HK-2 (cell line): ENCODE results near the gene VSTM1.

Source experiments
- DNase-seq: peaks from one replicate; pipeline ENCODE4 v3.0.0-alpha.2; 2018; ENCODE audit not compliant: unreplicated experiment

The VSTM1 gene

DNA sequence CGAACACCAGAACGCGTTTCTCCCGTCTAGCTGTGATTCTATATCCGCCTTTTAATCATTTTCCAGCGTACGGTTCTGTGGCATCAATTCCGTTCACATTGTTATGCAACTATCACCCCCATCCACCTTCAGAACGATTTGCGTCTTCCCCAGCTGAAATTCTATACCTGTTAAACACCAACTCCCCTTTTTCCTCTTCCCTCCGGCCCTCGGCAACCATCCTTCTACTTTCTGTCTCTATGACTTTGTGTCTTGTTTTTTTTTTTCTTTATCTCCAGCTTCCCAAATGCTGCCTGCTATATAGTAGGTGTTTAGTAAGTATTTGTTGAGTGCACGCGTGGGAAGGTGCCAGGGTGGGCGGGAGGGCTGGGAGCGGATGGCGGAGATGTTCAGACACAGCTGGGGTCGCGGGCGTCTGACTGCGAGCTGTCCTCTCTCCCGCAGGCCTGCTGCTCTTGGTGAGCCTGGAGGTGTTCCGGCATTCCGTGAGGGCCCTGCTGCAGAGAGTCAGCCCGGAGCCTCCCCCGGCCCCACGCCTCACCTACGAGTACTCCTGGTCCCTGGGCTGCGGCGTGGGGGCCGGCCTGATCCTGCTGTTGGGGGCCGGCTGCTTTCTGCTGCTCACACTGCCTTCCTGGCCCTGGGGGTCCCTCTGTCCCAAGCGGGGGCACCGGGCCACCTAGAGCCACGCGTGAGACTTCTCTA is 52.0 kb downstream of the VSTM1 start:
- DNase-seq: no peak

DNA sequence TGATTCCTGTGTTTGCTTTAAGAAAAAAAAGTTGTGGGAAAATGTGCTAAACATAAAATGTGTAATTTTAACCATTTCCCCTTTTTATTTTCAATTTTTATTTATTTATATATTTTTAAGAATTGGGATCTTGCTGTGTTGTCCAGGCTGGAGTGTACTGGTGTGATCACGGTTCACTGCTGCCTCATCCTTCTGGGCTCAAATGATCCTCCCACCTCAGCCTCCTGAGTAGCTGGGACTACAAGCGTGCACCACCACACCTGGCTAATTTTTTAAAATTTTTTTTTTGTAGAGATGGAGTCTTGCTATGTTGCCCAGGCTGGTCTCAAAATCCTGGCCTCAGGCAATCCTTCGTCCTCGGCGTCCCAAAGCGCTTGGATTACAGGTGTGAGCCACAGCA is 53.2 kb downstream of the VSTM1 start:
- no peak for DNase-seq

DNA sequence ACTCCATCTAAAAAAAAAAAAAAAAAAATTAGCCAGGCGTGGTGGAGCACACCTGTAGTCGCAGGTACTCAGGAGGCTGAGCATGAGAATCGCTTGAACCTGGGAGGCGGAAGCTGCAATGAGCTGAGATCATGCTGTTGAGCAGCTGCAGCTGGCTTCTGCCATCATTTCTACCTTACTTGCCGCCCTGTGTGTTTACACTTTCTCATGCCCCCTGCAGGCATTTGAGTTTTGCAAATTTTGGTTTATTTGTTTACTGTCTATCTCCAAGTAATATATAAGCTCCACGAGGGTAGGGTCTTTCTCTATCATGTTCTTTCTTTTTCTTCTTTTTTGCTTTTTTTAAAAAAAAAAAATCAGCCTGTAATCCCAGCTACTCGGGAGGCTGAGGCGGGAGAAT is 54.3 kb downstream of the VSTM1 start:
- DNase-seq: no peak

DNA sequence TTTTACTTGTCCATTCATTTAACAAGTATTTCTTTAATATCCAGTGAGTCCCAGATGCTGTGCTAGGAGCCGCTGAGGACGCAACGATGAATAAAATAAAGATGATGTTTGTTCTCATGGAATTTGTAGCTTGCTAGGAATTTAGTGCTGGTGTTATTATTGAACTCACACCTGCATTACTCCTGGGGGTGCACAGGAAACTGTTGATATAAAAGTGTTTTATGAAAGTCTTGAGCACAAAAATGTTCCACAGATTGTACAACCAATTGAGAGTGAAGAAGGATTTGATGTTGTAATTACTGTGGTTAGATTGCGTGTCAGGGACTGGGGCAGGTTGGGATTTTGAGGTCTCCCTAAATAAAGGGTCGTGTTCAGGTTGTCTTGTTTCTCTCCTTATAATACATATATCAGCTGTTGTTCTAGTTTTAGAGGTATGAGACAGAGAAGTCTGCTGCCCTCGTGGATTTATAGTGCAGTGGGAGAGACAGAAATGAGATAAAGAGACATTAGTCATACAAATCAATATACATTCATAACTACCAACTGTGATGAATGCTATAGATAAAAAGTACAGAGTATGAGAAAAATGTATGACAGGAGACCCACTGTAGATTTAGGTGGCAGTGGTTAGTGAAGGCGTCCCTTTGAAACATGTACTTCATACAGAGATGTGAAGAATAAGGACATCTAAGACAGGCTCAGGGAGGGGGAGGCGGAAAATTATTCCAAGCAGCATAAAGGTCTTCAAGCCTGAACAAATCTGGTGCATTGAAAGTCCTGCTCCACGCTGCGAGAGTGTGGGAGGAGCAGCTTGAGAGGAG is 61.0 kb downstream of the VSTM1 start:
- DNase-seq: no peak

DNA sequence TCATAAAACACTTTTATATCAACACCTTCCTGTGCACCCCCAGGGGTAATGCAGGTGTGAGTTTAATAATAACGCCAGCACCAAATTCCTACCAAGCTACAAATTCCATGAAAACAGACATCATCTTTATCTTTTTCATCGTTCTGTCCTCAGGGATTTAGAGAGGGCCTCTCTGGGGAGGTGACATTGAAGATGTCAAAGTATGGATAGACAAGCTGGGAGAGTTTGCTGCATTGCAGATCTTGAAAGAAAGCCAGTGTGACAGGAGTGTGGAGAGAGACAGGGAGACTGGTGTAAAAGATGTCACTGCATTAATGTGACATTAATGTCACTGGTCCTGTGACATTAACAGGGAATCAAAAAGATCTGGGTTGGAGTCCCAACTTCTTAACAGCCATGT is 62.2 kb downstream of the VSTM1 start:
- no peak for DNase-seq

DNA sequence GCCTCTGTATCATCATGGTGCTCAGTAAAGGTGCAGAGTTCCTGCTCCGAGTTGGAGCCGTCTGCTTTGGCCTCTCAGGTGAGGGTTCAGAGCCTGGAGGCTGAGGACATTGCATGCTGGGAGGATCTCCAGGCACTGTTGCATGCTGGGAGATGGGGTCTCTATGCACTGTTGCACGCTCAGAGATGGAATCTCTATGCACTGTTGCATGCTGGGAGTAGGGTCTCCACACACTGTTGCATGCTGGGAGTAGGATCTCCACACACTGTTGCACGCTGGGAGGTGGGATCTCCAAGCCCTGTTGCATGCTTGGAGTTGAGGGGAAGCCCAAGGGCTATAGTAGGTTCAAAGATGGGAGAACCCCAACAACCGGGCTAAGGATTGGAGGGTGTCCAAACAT is 64.0 kb downstream of the VSTM1 start:
- DNase-seq: no peak

DNA sequence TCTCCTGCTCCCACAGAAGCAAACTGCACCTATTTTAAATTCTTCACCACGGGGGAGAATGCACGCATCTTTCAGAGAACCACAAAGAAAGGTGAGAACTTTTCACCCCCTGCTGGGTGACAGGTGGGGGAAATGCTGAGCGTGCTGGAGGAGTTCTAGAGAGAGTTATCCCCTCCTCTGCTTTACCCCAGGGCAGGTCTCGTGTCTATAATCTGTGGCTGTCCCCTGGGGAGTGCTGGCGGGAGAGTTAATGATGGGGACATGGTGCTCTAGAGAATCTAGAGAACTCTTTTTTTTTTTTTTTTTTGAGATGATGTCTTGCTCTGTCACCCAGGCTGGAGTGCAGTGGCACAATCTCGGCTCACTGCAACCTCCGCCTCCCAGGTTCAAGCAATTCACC is 65.5 kb downstream of the VSTM1 start:
- no peak for DNase-seq

DNA sequence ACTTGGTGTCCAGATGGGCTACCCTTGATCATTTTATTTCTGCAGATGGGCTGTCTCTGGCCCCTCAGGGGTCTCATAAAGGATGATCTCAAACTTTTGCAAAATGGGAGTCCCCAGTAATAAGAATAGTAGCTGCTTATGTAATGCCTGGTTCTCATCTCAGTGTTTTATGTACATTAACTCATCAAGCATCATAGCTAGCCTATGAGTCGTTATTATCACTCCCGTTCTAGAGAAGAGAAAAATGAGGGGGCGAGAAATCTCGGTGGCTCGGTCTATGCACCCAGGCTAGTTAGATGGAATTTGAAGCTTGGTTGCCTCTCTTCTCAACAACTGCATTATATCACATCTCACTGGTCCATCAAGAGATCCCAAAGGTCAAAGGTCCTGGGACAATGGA is 68.9 kb downstream of the VSTM1 start:
- no peak for DNase-seq

DNA sequence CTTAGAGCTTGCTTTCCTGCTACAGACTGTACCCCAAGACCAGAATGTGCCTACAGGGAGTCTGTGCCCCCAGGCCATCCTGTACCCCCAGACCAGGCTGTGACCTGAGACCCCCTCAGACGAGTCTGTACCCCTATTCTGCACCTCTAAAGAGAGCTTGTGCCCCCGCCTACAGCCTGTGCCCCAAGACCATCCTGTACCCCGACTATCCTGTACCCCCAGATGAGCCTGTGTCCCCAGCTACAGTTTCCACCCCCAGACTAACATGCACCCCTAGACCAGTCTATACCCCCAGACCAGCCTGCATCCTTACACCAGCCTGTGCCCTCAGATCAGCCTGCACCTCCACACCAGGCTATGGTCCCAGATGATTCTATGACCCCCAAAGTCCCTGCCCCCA is 70.2 kb downstream of the VSTM1 start:
- no peak for DNase-seq

DNA sequence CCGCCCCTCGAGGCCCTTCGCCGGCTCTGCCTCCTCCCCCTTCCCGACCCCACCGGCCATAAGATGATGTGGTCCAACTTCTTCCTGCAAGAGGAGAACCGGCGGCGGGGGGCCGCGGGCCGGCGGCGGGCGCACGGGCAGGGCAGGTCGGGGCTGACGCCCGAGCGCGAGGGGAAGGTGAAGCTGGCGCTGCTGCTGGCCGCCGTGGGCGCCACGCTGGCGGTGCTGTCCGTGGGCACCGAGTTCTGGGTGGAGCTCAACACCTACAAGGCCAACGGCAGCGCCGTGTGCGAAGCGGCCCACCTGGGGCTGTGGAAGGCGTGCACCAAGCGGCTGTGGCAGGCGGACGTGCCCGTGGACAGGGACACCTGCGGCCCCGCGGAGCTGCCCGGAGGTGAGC is 70.9 kb downstream of the VSTM1 start:
- no peak for DNase-seq

DNA sequence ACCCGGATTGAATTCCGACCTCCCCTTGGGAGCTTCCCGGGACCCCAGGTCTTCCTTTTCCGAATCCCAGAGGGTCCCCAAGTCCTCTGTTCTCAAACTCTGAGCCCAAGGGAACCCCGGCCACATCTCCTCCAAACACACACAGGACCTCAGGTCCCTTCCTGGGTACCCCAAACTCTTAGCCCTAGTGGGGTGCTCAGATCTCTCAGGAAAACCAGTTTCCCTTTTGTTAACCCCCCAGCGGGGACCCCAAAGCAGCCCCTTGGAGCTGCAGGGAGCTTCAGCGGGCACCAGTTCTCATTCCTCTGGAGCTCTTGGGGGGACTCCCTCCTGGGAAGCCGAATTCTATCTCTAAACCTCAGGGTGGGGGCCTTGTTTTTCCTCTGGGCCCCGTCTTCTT is 71.5 kb downstream of the VSTM1 start:
- no peak for DNase-seq

DNA sequence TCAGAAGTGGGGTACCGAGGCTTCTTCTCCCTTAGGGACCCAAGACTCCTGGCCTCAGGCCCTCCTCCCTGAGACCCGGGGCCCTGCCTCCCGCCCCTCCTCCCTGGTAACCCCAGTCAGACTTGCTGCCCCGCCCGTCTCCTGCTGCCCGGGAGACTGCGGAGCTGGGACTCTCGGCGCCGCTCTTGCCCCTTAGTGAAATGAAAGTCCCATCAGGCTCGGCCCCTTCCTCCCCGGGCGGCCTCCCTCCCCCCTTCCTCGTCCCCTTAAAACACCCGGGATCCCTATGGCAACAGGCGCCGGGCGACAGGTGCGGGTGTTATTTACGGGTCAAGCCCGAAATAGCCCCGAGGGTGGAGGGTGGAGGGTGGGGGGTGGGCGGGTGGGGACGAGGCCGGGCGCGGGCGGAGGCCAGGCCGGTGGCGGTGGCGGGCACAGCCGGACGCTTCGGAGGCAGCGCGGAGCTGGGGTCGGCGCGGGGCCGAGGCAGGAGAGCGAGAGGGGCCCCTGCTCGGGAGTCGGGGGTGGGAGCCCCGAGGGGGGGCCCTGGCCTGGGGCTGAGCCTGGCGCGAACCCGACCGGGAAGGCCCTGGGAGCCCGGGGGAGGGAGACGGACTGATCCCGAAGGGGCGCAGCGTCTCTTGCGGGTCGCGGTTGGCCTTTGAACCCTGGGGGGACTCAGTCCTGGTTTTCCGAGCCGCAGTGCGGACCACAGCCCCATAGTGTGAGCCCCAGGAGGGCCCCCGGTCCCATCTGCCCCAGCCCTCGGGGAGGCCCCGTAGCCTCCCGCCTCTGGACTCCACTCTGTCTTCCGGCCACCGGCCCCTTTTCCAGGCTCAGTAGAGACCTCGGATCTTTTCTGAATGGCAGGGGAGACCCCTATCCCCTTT is 72.2 kb downstream of the VSTM1 start, which contains the start of gene CACNG6:
Gene CACNG6 (plus strand): TSS at position 414 of the 890 bp plus-strand sequence. CDS start 1,241 bp downstream, outside the sequence.
- DNase-seq: no peak
